Hematopoietic multipotent progenitor cell treated with erythropoietin and hydrocortisone succinate and interleukin-3 and kit ligand, for 17 days (in vitro differentiated cells): ENCODE results near the gene NLRP4.
"Not testable (repeated sequence)": the region's sequence is repeated elsewhere in the genome, so short reads cannot be mapped to it uniquely, and the experiment has no call there.

Experiments
- DNase-seq: peaks from one replicate; pipeline ENCODE4 v3.0.0-alpha.2; 2015; ENCODE audit warnings: low spot score

NLRP4 gene

DNA sequence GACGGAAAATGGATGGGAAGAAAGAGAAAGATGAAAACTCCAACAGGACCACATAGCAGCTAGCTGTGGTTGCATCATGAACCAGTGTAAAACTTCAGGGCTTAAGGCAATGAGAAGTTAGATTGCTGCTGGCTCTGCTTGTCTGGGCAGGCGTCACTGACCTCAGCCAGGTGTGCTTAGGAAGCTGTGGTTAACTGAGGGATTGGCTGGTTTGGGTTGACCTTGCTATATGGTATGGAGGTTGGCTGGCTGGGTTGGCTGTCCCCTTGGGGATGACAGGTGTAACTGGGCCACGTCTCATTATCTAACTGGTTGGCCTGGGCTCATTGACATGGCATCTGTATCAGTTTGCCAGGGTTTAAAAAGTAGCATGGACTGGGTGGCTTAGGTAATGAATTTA lies 40.9 kb downstream of the NLRP4 start:
- no peak for DNase-seq

DNA sequence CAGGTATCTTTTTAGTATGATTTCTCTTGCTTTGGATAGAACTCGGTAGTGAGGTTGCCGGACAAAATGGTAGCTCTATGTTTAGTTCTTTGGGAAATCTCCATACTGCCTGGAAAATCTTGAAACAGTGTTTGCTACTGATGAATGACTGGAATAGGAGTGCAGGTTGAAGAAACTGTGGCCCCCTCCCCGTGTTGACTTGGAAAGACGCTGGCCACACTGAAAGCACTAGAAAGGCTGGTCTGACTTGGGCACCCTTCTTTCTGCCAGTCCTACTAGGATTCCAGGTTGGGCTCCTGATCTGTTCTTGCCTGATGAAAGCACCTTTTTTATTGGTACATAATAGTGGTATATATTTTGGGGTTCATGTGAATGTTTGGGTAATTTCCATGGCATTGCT lies 46.3 kb downstream of the NLRP4 start:
- DNase-seq = no peak

DNA sequence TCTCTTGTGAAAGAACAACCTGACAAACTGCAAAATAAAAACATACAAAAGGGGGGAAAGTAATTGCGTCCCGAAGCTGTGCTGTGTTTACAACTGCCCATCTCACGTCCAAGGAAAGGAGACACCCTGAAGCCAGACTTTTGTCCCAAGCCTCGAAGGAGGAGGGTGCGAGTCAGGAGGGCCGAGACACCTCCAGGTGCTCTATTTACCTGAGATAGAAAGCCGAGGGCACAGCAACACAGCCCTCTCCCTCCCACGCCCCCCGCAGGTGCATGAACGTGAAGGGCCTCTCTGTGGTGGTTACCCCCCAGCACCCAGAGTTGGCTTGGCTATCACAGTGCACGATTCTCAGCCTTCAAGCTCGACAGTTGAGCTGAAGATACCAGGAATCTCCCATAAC lies 62.6 kb downstream of the NLRP4 start:
- no peak for DNase-seq

DNA sequence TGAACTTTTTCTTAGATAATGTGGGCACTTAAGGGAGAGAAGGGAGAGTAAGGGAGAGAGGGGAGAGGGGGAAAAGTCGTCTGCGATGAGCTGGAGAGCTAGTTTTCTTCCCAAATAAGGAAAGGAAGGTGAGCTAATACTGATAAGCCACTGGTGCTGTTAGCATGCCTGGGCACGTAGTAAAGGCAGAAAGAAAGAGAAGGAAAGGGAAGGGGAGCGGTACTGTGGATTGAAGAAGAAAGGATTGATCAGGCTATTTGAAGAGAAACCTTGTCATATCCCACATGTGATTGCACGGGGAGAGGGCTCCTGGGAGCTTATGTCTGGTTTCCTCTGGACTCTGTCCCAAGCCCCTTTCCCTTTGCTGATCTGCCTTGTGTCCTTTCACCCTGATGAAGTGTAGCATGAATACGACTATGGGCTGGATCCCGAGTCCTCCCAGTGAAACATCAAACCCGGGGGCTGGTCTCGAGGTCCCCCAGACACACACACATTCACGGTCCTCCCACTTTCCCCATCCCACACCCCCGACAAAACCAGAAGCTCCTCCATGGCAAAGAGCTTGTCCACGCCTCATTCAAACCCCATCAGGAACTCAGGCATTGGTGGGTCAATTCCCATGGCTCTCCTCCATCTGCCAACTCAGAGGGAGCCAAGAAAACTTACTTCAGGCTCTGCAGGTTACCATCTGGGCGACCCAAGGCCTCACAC lies 65.2 kb downstream of the NLRP4 start:
- DNase-seq = no peak

DNA sequence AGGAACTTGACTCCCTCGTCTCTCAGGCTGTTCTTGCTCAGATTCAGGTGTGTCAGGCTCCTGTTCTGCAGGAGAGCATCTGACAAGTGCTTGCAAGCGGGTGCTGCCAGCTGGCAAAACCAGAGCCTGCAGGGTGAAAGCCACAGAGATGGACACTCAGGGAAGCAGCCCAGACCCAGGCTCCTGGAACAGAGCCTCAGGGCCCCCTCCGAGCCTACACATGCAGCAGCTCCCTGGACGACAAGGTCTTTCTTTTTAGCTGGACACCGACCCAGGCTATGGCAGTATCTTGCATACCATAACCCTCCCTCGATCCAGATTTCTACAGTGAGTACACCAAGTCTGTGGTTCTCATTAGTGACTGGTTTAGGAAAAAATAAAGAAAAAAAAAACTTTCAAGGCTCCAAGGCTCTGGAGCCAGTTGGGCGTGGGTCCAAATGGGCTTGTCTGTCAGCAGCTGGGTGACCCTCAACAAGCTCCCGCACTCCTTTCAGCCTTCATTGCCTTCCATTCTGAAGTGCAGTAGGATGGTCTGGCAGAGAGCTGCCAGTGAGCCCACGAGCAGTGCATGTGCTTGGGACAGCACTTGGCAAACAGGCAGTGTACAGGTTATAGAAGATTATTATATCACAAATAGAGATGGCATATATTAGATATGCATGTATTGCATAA lies 65.9 kb downstream of the NLRP4 start:
- DNase-seq = no peak

DNA sequence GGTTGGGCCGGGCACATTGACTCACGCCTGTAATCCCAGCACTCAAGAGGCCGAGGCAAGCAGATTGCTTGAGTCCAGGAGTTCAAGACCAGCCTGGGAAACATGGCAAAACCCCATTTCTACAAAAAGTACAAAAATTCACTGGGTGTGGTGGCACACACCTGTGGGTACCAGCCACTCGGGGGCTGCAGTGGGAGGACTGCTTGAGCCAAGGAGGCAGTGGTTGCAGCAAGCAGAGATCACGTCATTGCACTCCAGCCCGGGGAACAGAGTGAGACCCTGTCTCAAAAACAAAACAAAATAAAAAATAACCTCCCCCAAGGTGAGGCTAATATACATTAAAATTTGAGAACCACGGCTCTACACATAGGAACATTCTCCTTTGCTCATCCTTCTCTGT lies 70.9 kb downstream of the NLRP4 start:
- no peak for DNase-seq

DNA sequence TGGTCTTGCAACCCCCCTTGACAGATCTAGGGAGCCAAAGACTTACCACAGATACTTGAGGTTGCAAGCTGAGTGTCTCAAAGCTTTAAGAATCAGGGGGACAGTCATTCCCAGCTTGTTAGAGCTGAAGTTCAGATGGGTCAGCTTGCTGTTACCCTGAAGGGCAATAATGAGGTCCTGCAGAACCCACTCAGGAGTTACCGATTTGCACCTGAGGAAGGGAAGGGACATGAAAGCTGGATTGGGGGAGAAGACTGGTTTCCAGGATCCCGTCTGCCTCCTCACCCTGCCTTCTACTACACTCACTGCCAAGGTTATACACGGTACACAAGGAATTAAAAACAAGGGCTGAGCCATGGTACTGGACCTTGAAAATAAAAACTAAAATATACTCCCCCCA lies 71.4 kb downstream of the NLRP4 start:
- no peak for DNase-seq

DNA sequence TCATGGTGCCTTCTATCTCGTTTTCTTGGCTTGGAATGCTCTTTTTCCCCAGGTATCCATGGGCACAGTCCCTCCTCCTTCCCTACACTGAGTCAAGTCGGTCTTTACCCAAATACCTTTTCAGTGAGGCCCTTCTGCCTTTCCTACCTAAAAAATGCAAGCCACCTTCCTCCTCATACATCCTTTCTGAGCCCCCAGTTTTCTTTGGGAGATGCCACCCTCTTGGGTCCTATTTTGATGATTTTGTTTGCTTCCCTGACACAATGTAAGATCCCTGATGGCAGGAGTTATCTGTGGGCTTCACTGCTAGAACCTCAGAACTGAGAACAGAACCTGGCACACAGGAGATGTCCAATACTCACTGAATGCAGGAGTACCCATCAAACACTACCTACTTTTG lies 73.5 kb downstream of the NLRP4 start:
- no peak for DNase-seq

DNA sequence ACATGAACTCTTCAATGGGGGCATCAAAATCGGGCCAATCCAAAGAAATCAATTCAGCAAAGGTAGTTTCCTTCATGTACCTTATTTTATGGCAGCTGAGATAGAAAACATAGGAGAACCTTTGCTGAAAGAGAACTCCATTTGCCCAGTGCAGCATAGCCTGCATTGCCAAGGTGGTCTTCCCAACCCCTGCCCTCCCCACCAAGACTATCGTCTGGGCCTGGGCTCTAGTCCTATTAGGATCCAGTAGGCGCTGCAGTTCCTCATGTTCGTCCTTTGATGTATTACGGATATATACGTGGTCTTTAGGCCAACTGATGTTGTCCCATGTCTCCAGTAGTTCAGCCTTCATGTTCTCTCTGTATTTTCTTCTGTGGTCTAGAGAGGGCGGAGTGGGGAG lies 76.6 kb downstream of the NLRP4 start:
- no peak for DNase-seq

DNA sequence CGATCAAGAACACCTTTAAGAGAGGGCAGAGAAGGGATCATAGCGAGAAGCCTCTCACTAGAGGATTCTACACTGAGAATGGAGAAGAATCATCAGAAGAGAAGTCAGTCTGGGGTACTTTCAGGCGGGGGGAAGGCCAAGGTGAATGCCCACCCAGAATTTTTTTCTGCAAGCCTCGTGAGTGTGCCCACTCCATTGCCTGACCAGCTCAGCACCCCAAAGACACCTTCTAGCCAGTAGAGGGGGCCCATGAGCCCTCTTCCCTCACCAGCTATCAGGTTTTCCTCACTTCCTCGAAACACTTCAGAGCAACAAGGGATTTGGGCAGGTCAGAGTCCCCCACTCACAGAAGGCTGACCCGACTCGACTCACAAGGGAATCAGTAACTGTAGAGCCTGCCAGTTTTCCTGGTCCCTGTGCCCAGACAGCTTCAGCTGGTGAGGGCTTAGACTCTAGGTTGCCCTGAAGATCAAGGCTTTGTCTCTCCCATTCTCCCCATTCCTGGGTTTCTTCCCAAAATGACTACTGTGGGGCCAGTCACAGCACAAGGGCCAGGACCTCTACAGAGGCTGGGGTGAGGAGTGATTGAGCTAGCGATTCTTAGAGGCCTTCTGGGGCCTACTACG lies 77.4 kb downstream of the NLRP4 start:
- DNase-seq = no peak

DNA sequence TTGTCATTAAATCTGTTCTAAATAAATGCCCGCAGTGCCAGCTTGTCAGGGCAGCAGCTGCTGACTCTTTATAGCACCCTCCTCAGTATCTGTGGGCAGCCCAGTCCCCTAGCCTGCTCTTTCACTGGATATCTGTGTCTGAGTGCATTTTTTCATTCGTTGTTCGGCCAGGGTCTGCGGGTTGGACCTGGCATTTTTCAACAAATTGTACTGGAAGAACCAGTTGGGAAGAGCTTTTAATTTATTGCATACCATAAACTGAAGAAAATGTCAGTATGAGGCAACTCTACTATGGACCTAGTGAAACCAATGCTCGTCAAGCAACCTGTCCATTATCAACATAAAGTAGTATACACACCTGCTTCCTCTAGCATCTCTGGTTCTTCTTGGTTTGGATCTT lies 87.2 kb downstream of the NLRP4 start:
- DNase-seq = no peak

DNA sequence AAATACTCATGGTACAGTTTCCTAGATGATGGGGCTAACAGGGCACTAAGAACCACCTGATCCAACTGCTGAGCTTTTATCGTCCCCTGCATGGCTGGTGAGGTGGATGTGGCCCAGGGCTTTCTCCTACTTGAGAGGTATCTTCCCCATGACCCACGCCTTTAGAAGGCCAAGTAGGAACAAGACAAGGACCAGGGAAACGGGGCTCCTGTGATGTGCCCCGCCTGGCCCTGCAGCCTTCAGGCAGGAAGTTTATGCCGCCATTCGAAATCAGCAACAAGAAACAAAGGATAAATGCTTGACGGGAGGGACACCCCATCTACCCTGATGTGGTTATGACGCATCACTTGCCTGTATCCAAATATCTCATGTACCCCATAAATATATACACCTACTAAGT lies 91.7 kb downstream of the NLRP4 start:
- DNase-seq = no peak

DNA sequence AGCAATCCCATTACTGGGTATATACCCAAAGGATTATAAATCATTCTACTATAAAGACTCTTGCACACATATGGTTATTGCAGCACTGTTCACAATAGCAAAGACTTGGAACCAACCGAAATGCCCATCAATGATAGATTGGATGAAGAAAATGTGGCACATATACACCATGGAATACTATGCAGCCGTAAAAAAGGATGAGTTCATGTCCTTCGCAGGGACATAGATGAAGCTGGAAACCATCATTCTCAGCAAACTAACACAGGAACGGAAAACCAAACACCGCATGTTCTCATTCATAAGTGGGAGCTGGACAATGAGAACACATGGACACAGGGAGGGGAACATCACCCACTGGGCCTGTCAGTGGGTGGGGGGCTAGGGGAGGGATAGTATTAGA lies 92.9 kb downstream of the NLRP4 start:
- DNase-seq = not testable (repeated sequence)

DNA sequence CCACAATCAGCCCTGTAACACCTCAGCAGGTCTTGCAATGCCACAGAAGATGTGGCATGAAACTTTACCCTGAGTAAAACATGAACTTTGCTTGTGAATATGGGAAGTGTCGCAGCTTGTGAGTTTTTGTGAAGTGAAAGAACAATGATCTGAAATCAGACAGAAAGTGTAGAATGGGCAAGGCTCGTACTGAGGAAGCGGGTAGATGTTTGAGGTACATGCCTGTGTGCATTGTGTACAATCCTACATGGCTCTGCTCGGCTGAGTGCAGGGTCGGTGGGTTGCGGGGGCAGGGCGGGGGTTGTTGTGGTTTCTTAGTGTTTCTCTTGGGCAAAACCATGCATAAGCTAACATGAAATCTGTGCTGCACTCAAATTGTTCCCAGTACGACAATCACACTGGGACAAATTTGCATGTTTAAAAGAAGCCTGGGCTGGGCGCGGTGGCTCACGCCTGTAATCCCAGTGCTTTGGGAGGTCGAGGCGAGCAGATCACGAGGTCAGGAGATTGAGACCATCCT lies 94.7 kb downstream of the NLRP4 start:
- no peak for DNase-seq
